Adrenal gland (tissue), 5 donors: Measurements from ENCODE around the gene VWCE.
"Not testable (repeated sequence)": the region's sequence is repeated elsewhere in the genome, so short reads cannot be mapped to it uniquely, and the experiment has no call there.

Source experiments
- CTCF ChIP-seq, 6 experiments: fragments of 450-650 bp in 4 of 6; fragments of 200-600 bp in 2 of 6; sonication (generic) in 1 of 6; IDR thresholded peaks; 1 replicate in 5 of 6; 2 replicates in 1 of 6; pipeline versions ENCODE4 v1.5.1 to v1.8.0; 2016 to 2021; ENCODE audit warnings: antibody characterized with exemption in 6 of 6, mild to moderate bottlenecking in 2 of 6, moderate library complexity in 1 of 6
- POLR2A ChIP-seq, 2 donors: fragments of 450-650 bp; IDR thresholded peaks; one replicate each; pipeline ENCODE4 v1.6.1; 2017; ENCODE audit warnings: antibody characterized with exemption in 2 of 2, mild to moderate bottlenecking in 2 of 2, moderate library complexity in 1 of 2
- donor health status: DM: no; HTN: no; CAD: no.

GRCh38 chr11:61240875-61241274, 54.2 kb downstream of the VWCE start, which contains the start of gene PGA5:
- not testable (repeated sequence) for TF ChIP-seq POLR2A, CTCF (IDR thresholded peaks at IDR 0.05)
